Caki2 (cell line): Measurements from ENCODE around the gene RADIL. TPM values are rescaled to one million over a fixed set of nuclear protein-coding genes. Genes with fewer than 3 reads are reported as not detected.

ENCODE experiments used
- DNase-seq: peaks from one replicate; pipeline ENCODE4 v3.0.0-alpha.2; 2015; ENCODE audit warnings: low read depth
- in situ Hi-C: cut with HindIII; loops from 2 replicates; pipeline ENCODE4 v1.10.0; 2016; ENCODE audit warnings: low sequenced_read_pairs, low pct_unique_long_range_greater_than_20kb, mixed read lengths
- total RNA-seq: library from RNA; depleted of rRNA; stranded (reverse); fragments of >200 nt; shearing (Covaris generic); gene quantifications from 2 replicates; pipeline ENCODE4 v1.2.3, GENCODE V29; 2014; ENCODE audit warnings: low replicate concordance

The RADIL gene
- total RNA-seq, 1 experiment from 2014 or later, result 2.2 TPM

- in situ Hi-C loops, result no loop called here
Observed at GRCh38 chr7:4774658-4775249, 108.8 kb downstream of the RADIL start.

GRCh38 chr7:4774007-4774406 lies 109.5 kb downstream of the RADIL start:
- DNase-seq, result no peak
- in situ Hi-C loops, result no loop called here

More at GRCh38 chr7:4774658-4775249, 108.8 kb downstream of the RADIL start:
- DNase-seq, result no peak

DNA sequence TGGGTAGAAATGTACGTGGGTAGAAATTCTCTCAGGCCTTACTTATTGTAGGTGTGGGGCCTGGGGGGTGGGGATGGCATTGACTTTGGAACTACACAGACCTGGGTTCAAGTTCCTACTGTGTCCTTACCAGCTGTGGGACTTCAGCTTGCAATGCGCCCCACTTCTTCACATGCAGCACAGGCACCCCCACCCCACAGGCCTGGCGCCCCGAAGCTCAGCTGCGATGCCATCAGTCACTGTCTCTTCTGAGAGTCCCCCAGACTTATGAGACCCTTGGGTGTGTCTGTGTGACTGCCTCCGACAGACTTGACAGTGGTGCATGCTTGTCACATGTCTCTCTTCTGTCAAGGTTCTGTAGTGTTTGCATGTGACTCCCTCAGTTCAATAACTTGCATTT lies 111.2 kb downstream of the RADIL start:
- DNase-seq, result no peak
- in situ Hi-C loops, result no loop called here

DNA sequence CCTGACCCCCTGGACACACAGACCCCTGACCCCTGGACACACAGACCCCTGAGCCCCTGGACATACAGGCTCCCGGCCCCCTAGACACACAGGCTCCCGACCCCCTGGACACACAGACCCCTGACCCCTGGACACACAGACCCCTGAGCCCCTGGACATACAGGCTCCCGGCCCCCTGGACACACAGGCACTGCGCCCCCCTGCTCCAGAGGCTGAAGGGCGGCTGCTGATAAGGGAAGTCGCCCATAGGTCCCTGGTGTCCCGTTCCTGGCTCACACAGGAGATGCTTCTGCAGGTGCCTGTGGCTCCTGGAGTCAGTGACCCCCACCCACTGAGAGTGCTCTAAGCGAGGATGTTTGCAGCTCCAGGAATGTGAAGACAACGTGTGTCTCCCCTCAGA lies 111.8 kb downstream of the RADIL start:
- in situ Hi-C loops, result no loop called here
- no peak for DNase-seq

GRCh38 chr7:4770886-4771285 lies 112.6 kb downstream of the RADIL start:
- DNase-seq, result no peak
- in situ Hi-C loops, result no loop called here

GRCh38 chr7:4769761-4770160 lies 113.8 kb downstream of the RADIL start:
- in situ Hi-C loops, result no loop called here
- no peak for DNase-seq

GRCh38 chr7:4768597-4769569 lies 114.6 kb downstream of the RADIL start:
- in situ Hi-C loops, result no loop called here
- DNase-seq, result no peak

- in situ Hi-C loops, result no loop called here
- DNase-seq, result no peak
Observed at GRCh38 chr7:4766666-4767519, 116.6 kb downstream of the RADIL start.

DNA sequence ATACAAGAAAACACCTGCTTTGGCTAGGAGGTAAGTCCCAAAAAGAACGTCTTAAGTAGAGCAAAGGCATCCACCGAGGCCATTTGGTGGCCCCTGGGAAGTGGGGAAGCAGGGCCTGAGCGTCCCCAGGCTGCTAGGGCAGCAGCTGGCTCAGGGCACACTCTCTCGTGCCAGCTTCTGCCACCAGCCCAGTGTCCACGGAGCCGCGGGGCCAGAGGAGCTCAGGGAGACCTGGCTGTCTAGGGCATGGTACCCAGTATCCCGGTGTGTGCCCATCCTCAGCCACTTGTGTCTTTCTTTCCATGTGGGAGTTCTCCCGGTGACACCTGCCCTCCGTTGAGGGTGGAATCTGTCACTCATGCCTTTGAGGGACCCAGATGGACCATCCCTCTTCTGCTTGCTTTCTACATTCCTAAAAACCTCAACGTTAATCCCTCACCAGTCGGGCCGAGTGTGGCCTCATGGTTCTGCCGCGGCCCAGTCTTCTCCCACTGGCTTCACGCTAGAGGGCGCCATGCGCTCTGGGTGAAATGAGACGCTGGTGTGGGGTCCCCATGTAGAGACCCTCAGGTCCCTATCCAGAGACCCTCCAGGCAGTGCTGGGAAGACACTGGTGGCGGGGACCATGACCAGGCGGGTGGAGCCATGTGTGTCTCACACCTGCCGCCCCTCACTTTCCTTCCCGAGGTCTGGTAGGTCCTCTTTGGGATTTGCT lies 117.6 kb downstream of the RADIL start:
- in situ Hi-C loops, result no loop called here
- DNase-seq, result no peak

DNA sequence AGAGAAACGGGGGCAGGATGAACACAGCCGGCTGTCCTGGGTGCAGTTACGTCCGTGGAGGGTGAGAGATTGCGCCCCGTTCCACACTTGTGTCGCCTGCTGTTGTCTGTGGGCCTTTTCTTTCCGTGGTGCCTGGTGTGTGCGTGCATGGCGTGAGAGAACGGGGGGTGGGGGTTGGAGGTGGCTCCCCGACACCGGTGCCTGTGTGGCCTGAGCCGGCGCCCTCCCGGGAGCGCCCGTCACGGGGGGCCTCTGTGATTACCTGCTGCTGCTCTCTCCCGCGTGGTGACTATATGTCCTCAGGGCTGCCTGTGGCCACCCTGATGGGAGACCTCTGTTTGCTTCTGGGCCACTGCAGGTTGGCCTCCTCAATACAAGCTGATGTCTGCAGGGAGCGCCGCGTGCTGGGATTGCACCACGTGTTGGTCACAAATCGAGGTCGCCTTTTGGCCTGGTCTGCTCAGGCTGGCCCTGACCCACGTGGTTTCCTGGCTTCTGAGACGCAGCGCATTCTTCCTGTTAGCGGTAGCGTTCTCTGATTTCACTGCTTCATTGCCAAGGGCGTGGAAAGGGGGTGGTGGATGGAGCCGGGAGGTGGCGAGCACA lies 119.0 kb downstream of the RADIL start:
- in situ Hi-C loops, result no loop called here

DNA sequence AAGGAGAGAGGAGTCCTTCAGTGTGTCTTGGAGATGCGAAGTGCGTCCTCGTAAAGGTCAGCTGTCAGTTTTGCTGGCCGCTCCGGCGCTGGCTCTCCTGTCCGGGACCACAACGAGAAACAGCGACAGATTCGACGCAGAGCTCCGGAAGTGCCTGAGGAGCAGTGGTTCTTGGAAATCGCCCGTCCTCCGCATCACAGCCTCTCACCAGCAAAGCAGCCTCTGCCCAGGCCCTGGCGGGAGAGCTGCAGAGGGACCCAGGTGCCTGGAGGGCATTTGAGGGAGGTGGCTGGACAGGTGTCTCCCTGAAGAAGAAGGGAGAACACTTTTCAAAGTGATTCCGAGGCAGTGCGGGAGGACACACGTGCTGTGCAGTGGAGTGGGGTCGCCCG lies 119.7 kb downstream of the RADIL start:
- no peak for DNase-seq
- in situ Hi-C loops, result no loop called here

More for the DNA sequence above, 119.0 kb downstream of the RADIL start:
- no peak for DNase-seq

- DNase-seq, result no peak
- in situ Hi-C loops, result no loop called here
Observed at GRCh38 chr7:4763091-4763793, 120.3 kb downstream of the RADIL start.

DNA sequence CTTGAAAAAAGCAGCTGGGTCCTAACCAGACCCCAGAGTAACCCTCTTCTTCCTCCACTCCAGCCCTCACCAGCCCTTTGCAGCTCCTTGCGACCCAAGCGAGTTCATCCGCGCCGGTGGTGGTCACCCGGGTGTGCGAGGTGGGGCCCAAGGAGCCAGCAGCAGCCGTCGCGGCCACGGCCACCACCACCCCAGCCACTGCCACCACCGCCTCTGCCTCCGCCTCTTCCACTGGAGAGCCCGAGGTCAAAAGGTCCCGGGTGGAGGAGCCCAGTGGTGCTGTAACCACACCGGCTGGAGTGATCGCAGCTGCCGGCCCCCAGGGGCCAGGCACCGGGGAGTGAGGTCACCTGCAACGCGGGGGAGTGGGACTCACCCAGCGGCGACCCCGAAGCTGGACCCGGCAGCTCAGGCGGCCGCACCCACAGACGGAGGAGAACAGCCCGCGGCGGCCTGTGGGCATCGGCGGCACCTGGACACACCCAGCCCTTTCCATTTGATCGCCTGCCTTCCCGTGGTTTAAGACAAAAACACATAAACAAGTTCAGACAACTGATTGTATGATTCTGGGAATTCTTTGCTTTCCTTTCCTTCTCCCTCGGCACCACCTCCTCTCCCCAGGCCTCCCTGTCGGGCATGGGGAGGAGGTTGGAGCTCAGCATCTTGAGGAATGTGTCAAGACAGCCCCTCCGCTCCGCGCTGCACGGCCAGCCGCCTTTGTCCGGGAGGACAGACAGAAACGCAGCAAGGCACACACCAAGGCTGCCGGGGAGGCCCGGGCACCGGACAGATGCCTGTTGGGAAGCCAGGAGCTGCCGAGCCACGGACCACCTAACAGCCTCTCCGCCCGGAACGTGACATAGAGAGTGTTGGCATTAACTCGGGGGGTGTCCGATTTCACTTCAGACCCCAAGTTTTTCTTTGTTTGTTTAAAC lies 121.1 kb downstream of the RADIL start:
- in situ Hi-C loops, result no loop called here
- DNase-seq, result no peak

DNA sequence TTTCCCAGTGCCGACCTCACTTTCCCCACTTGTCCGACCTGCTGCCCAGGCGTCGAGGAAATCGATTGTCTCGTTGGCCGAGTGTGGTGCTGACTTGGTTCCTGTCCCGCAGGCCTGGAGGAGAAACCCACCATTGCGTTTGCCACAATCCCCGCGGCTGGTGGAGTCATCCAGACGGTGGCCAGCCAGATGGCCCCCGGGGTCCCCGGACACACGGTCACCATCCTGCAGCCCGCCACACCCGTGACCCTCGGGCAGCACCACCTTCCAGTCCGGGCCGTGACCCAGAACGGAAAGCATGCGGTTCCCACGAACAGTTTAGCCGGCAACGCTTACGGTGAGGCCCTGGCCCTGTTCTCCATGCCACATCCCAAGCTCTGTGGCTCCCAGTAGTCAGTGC lies 122.6 kb downstream of the RADIL start:
- DNase-seq, result no peak
- in situ Hi-C loops, result no loop called here

GRCh38 chr7:4759211-4759610 lies 124.3 kb downstream of the RADIL start:
- in situ Hi-C loops, result no loop called here
- no peak for DNase-seq

DNA sequence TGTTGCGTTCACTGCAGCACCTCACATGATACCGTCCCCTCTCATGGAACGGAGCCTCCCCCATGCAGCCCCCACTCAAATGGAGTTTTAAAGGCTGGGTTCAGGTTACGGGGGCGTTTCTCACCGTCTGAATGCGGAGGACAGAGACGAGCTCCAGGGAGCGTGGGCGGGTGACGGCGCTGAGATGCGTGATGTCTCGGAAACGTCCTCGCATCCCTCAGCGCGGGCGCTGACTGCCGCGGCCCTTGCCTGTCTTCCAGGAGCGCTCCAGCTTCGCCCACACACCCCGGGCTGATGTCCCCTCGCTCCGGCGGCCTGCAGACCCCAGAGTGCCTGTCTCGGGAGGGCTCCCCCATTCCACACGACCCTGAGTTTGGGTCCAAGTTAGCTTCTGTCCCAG lies 124.7 kb downstream of the RADIL start:
- in situ Hi-C loops, result no loop called here
- DNase-seq, result no peak
